Spinal cord (tissue), 10 donors: ENCODE results near the gene SNX22. TPM values are rescaled to one million over a fixed set of nuclear protein-coding genes. Genes with fewer than 3 reads are reported as not detected.
A peak's percentile ranks its signal among the peaks of the same experiment; 100 is the strongest.

ENCODE experiments used
- DNase-seq, 6 donors: peaks; one replicate each; pipeline versions ENCODE4 v3.0.0 to v3.0.0-alpha.2; 2013 to 2015; ENCODE audit warnings: low spot score in 6 of 6, low read depth in 4 of 6
- H3K27ac ChIP-seq: one replicate; pipeline ENCODE4 v1.5.1; 2013; ENCODE audit warnings: low read depth, low read length, control low read depth
- H3K27me3 ChIP-seq: one replicate; pipeline ENCODE4 v1.6.1; 2013; ENCODE audit warnings: low read length; ENCODE audit not compliant: control insufficient read depth, insufficient read depth
- H3K36me3 ChIP-seq: one replicate; pipeline ENCODE4 v1.6.1; 2013; ENCODE audit warnings: low read length; ENCODE audit not compliant: control insufficient read depth, insufficient read depth
- H3K4me1 ChIP-seq: one replicate; pipeline ENCODE4 v1.6.1; 2013; ENCODE audit warnings: low read length; ENCODE audit not compliant: control insufficient read depth, insufficient read depth
- H3K4me3 ChIP-seq: one replicate; pipeline ENCODE4 v1.5.1; 2013; ENCODE audit warnings: low read depth, low read length, control low read depth
- H3K9me3 ChIP-seq: one replicate; pipeline ENCODE4 v1.6.1; 2013; ENCODE audit warnings: low read length; ENCODE audit not compliant: control insufficient read depth, insufficient read depth
- WGBS: methylation state at CpG from one replicate; pipeline ENCODE4 v1.1.5; 2013; ENCODE audit warnings: missing lambda C conversion rate; ENCODE audit not compliant: insufficient coverage; 5-methylcytosine and 5-hydroxymethylcytosine counted together
- polyA plus RNA-seq, 2 donors: library from polyadenylated mRNA; unstranded; fragments of 120-200 nt; gene quantifications; one replicate each; pipeline ENCODE4 v1.2.1, GENCODE V29; 2013; ENCODE audit not compliant: insufficient read length in 2 of 2
- total RNA-seq, 2 donors: library from RNA; depleted of rRNA in 1 of 2; stranded (reverse); fragments of 120-200 nt in 1 of 2; fragments of >200 nt in 1 of 2; gene quantifications; one replicate each; pipeline versions ENCODE4 v1.2.3 to v1.2.4, GENCODE V29; 2013 to 2014
- donor health status: healthy.

SNX22 gene
- total and polyA plus RNA-seq, 4 donors, result 9.9 to 35.2 (median 21.7) TPM

- Histone ChIP-seq H3K27me3 (no peaks in the 10 kb centered on the region), H3K4me3 (no peak overlapping the region), H3K4me1 (peaks cover 34% of the 10 kb centered on the region), H3K36me3 (peaks cover 50% of the 10 kb centered on the region), H3K27ac (peak overlapping the region; percentile 52), H3K9me3 (no peaks in the 10 kb centered on the region)
- WGBS, result 84% methylated on average over 7 of the region's 8 CpGs
- no peak for DNase-seq
Observed at GRCh38 chr15:64144192-64144564, 7.4 kb upstream of the SNX22 start.

- Histone ChIP-seq H3K27ac (peak overlapping the region; percentile 52), H3K4me1 (peaks cover 34% of the 10 kb centered on the region), H3K36me3 (peaks cover 50% of the 10 kb centered on the region), H3K4me3 (no peak overlapping the region), H3K9me3 (no peaks in the 10 kb centered on the region), H3K27me3 (no peaks in the 10 kb centered on the region)
- DNase-seq, result peak in 2 of 6 donors; percentile 27 to 57
- WGBS, result 56% methylated on average over 13 of the region's 14 CpGs
Observed at GRCh38 chr15:64144565-64145281, 6.8 kb upstream of the SNX22 start.

GRCh38 chr15:64146041-64146440 lies 5.5 kb upstream of the SNX22 start:
- DNase-seq, result no peak
- no peaks in the 10 kb centered on the region for H3K27me3 ChIP-seq
- no peak overlapping the region for H3K4me3 ChIP-seq
- 83% methylated on average over 6 of the region's 6 CpGs for WGBS
- H3K9me3 ChIP-seq, result no peaks in the 10 kb centered on the region
- H3K36me3 ChIP-seq, result peaks cover 46% of the 10 kb centered on the region
- H3K4me1 ChIP-seq, result peaks cover 39% of the 10 kb centered on the region
- no peak overlapping the region for H3K27ac ChIP-seq

- Histone ChIP-seq H3K36me3 (peaks cover 43% of the 10 kb centered on the region), H3K27me3 (no peaks in the 10 kb centered on the region), H3K4me3 (no peak overlapping the region), H3K27ac (peak overlapping the region; percentile 73), H3K4me1 (peaks cover 43% of the 10 kb centered on the region), H3K9me3 (no peaks in the 10 kb centered on the region)
- 40% methylated on average over 1 of the region's 3 CpGs for WGBS
- no peak for DNase-seq
Observed at GRCh38 chr15:64146520-64146884, 5.0 kb upstream of the SNX22 start.

- Histone ChIP-seq H3K4me3 (no peak overlapping the region), H3K27me3 (peaks cover 4% of the 10 kb centered on the region), H3K36me3 (peaks cover 37% of the 10 kb centered on the region), H3K4me1 (peaks cover 47% of the 10 kb centered on the region), H3K9me3 (no peaks in the 10 kb centered on the region), H3K27ac (peak overlapping the region; percentile 73)
- peak in 2 of 6 donors; percentile 61 to 71 for DNase-seq
- WGBS, result 61% methylated on average over 23 of the region's 26 CpGs
Observed at GRCh38 chr15:64146885-64147681, 4.4 kb upstream of the SNX22 start.

- Histone ChIP-seq H3K4me3 (no peak overlapping the region), H3K36me3 (peaks cover 31% of the 10 kb centered on the region), H3K9me3 (no peaks in the 10 kb centered on the region), H3K27ac (no peak overlapping the region), H3K4me1 (peaks cover 58% of the 10 kb centered on the region), H3K27me3 (peaks cover 14% of the 10 kb centered on the region)
- whole genome bisulfite sequencing, result 100% methylated on average over 2 of the region's 7 CpGs
- DNase-seq, result no peak
Observed at GRCh38 chr15:64148168-64148567, 3.4 kb upstream of the SNX22 start.

GRCh38 chr15:64148581-64148980 lies 3.0 kb upstream of the SNX22 start:
- Histone ChIP-seq H3K4me1 (peaks cover 62% of the 10 kb centered on the region), H3K9me3 (no peaks in the 10 kb centered on the region), H3K4me3 (no peak overlapping the region), H3K36me3 (peaks cover 30% of the 10 kb centered on the region), H3K27ac (no peak overlapping the region), H3K27me3 (peaks cover 15% of the 10 kb centered on the region)
- no peak for DNase-seq
- WGBS, result 80% methylated on average over 2 of the region's 3 CpGs

GRCh38 chr15:64149424-64149823 lies 2.1 kb upstream of the SNX22 start:
- DNase-seq, result peak in 1 of 6 donors; percentile 24
- Histone ChIP-seq H3K36me3 (peaks cover 33% of the 10 kb centered on the region), H3K27ac (no peak overlapping the region), H3K9me3 (no peaks in the 10 kb centered on the region), H3K27me3 (peaks cover 15% of the 10 kb centered on the region), H3K4me3 (no peak overlapping the region), H3K4me1 (peaks cover 66% of the 10 kb centered on the region)

- peaks cover 15% of the 10 kb centered on the region for H3K27me3 ChIP-seq
- 85% methylated on average over 3 of the region's 9 CpGs for WGBS
- no peak for DNase-seq
- no peak overlapping the region for H3K27ac ChIP-seq
- H3K36me3 ChIP-seq, result peaks cover 31% of the 10 kb centered on the region
- H3K9me3 ChIP-seq, result no peaks in the 10 kb centered on the region
- no peak overlapping the region for H3K4me3 ChIP-seq
- peaks cover 62% of the 10 kb centered on the region for H3K4me1 ChIP-seq
Observed at GRCh38 chr15:64149893-64150578, 1.5 kb upstream of the SNX22 start.
